Neural crest cell (in vitro differentiated cells): ENCODE results near the gene JKAMP. TPM values are rescaled to one million over a fixed set of nuclear protein-coding genes. Genes with fewer than 3 reads are reported as not detected.

ENCODE experiments used
- DNase-seq: peaks from one replicate; pipeline ENCODE4 v3.0.0; 2021; ENCODE audit warnings: low read depth, mixed read lengths, low spot score
- H3K27ac Mint-ChIP-seq: one replicate; pipeline ENCODE4 v1.8.0; 2021; ENCODE audit warnings: mild to moderate bottlenecking, mixed read lengths; ENCODE audit not compliant: unreplicated experiment
- H3K27me3 Mint-ChIP-seq: 2 replicates; pipeline ENCODE4 v1.8.0; 2021; ENCODE audit warnings: low read depth, mild to moderate bottlenecking, mixed read lengths
- H3K36me3 Mint-ChIP-seq: 2 replicates; pipeline ENCODE4 v1.8.0; 2021; ENCODE audit warnings: low read depth, mild to moderate bottlenecking, mixed read lengths
- H3K4me1 Mint-ChIP-seq: 2 replicates; pipeline ENCODE4 v1.8.0; 2021; ENCODE audit warnings: mixed read lengths
- H3K4me3 Mint-ChIP-seq: one replicate; pipeline ENCODE4 v1.8.0; 2021; ENCODE audit warnings: mild to moderate bottlenecking, mixed read lengths
- H3K9me3 Mint-ChIP-seq: 2 replicates; pipeline ENCODE4 v1.8.0; 2021; ENCODE audit warnings: mixed read lengths
- total RNA-seq: library from RNA; stranded (reverse); gene quantifications from 2 replicates; pipeline ENCODE4 v1.2.1, GENCODE V29; 2021
- TF ChIP-seq, protein P1 (sequence below): fragments of 200-600 bp; sonication (generic); conservative IDR thresholded peaks from 2 replicates; pipeline ENCODE4 v1.5.0; 2021; ENCODE audit warnings: antibody characterized with exemption, mild to moderate bottlenecking

Gene JKAMP
- total RNA-seq, 1 donor from 2014 or later: 43.6 TPM

DNA sequence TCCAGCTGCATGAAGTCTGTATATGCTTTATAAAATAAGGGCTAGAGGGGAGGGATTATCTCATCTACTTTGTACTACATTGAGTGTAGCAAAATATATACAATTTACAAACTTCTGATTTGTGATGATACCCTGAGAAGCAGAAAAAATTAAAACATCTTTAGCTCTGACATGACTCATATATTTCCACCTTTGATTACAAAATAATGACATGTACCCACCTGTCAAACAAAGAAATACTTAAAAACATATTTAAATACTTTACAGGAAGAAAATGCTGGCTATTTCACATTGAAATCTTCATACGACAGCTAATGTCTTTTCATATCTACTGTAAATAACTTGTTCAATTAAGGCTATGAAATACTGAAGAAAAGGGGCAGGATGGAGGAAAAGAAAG is 22.4 kb upstream of the JKAMP start:
- no peak overlapping the region for H3K4me3 Mint-ChIP-seq
- no peaks in the 10 kb centered on the region for H3K9me3 Mint-ChIP-seq
- TF ChIP-seq, protein P1, sequence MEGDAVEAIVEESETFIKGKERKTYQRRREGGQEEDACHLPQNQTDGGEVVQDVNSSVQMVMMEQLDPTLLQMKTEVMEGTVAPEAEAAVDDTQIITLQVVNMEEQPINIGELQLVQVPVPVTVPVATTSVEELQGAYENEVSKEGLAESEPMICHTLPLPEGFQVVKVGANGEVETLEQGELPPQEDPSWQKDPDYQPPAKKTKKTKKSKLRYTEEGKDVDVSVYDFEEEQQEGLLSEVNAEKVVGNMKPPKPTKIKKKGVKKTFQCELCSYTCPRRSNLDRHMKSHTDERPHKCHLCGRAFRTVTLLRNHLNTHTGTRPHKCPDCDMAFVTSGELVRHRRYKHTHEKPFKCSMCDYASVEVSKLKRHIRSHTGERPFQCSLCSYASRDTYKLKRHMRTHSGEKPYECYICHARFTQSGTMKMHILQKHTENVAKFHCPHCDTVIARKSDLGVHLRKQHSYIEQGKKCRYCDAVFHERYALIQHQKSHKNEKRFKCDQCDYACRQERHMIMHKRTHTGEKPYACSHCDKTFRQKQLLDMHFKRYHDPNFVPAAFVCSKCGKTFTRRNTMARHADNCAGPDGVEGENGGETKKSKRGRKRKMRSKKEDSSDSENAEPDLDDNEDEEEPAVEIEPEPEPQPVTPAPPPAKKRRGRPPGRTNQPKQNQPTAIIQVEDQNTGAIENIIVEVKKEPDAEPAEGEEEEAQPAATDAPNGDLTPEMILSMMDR: no peak
- H3K27ac Mint-ChIP-seq: no peak overlapping the region
- no peak for DNase-seq
- H3K4me1 Mint-ChIP-seq: peaks cover 8% of the 10 kb centered on the region
- peaks cover 18% of the 10 kb centered on the region for H3K36me3 Mint-ChIP-seq
- H3K27me3 Mint-ChIP-seq: peaks cover 2% of the 10 kb centered on the region

- H3K9me3 Mint-ChIP-seq: no peaks in the 10 kb centered on the region
- TF ChIP-seq, protein P1: no peak
- H3K36me3 Mint-ChIP-seq: peaks cover 8% of the 10 kb centered on the region
- peak overlapping the region; percentile 24 for H3K27ac Mint-ChIP-seq
- peaks cover 8% of the 10 kb centered on the region for H3K4me1 Mint-ChIP-seq
- H3K27me3 Mint-ChIP-seq: peaks cover 2% of the 10 kb centered on the region
- peak overlapping the region; percentile 86 for H3K4me3 Mint-ChIP-seq
- DNase-seq: no peak
Measured at GRCh38 chr14:59463787-59464485, 20.4 kb upstream of the JKAMP start.

GRCh38 chr14:59464486-59465315 is 19.6 kb upstream of the JKAMP start:
- Mint-ChIP-seq H3K4me3 (peak overlapping the region; percentile 86), H3K27ac (no peak overlapping the region), H3K36me3 (peaks cover 8% of the 10 kb centered on the region), H3K9me3 (no peaks in the 10 kb centered on the region), H3K4me1 (peaks cover 8% of the 10 kb centered on the region), H3K27me3 (peaks cover 2% of the 10 kb centered on the region)
- TF ChIP-seq, protein P1: no peak
- peak; percentile 43 for DNase-seq

- peaks cover 8% of the 10 kb centered on the region for H3K4me1 Mint-ChIP-seq
- H3K4me3 Mint-ChIP-seq: peak within 1 kb of the TSS; percentile 91
- peaks cover 4% of the 10 kb centered on the region for H3K36me3 Mint-ChIP-seq
- no peaks in the 10 kb centered on the region for H3K9me3 Mint-ChIP-seq
- TF ChIP-seq, protein P1: no peak
- peaks cover 2% of the 10 kb centered on the region for H3K27me3 Mint-ChIP-seq
- peak within 1 kb of the TSS; percentile 24 for H3K27ac Mint-ChIP-seq
- DNase-seq: no peak
Measured at GRCh38 chr14:59465316-59466135, 18.8 kb upstream of the JKAMP start, which contains the start of gene GPR135. Gene GPR135, minus strand, starts transcription at chr14:59465380. Its CDS starts 154 bp downstream, at chr14:59465226.

DNA sequence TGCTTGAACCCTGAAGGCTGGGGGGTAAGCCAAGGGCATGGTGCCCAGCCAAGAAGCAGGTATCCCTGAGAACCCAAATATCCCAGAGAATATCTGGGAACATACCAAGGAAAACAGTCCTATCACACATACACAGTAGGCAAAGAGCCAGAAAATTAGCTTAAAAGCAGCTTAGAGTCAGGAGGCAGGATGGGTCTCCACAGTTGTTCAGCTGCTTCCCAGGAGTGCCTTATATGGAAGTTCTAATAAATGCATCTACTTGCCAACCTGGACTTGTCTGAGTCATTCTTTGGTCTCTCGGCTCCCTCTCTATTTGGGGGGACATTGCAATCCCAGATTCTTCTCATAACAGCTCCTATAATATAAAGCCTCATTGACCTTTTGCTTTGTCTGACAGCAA is 10.1 kb upstream of the JKAMP start:
- H3K36me3 Mint-ChIP-seq: no peaks in the 10 kb centered on the region
- TF ChIP-seq, protein P1: no peak

More for the DNA sequence above, 10.1 kb upstream of the JKAMP start:
- no peaks in the 10 kb centered on the region for H3K4me1 Mint-ChIP-seq
- H3K27ac Mint-ChIP-seq: no peak overlapping the region
- DNase-seq: no peak
- no peaks in the 10 kb centered on the region for H3K27me3 Mint-ChIP-seq
- H3K9me3 Mint-ChIP-seq: no peaks in the 10 kb centered on the region
- no peak overlapping the region for H3K4me3 Mint-ChIP-seq
